GM21717 (cell line): Measurements from ENCODE around the gene OXCT1.
"Not testable (repeated sequence)": the region's sequence is repeated elsewhere in the genome, so short reads cannot be mapped to it uniquely, and the experiment has no call there.

ENCODE experiments used
- ATAC-seq: cut with Tn5 transposase; IDR thresholded peaks from one replicate; pipeline ENCODE4 v1.9.1; 2021; ENCODE audit warnings: mild to moderate bottlenecking, moderate library complexity; ENCODE audit not compliant: unreplicated experiment

Gene OXCT1

DNA sequence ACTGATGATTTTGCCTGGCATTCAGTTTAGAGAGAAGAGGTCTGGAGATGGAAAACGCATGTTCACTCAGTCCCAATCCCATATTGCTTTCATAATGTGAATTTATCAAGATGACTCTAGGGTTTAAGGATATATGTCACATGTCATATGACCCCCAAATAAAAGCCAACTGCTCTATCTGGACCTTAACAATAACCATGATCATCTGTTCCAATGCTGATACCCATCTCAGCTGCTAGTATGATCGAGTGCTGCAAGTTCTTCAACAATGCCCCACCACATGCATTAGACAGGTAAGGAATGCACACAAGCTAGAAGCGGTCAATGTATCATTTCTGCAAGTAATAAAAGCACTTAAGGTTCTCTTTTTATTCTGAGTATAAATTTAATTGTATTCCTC, 91.8 kb downstream of the OXCT1 start:
- ATAC-seq, result no peak

DNA sequence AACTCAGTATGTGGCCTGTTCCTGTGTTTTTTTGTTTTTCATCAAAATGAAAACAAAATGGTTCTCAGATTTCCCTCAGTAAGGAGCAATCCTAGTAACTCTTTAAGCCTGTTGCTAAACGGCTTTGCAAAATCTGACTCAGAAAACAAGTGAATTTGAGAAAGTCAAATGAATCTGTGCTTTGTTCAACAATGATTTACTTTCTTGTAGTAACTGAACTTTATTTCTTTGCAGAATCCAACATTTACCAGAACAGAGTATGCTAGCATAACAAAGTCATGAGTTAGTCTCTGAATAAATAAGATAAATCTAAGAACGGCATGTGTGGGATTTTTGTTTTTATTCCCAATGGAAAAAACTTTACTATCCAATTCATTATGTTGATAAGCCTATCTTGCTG, 93.8 kb downstream of the OXCT1 start:
- ATAC-seq, result no peak

- ATAC-seq, result no peak
These were observed 96.4 kb downstream of the OXCT1 start for GRCh38 chr5:41773799-41774198.

- ATAC-seq, result no peak
These were observed 97.3 kb downstream of the OXCT1 start for GRCh38 chr5:41772785-41773442.

- ATAC-seq, result no peak
These were observed 98.2 kb downstream of the OXCT1 start for GRCh38 chr5:41772056-41772455.

- ATAC-seq, result peak; percentile 92
These were observed 99.4 kb downstream of the OXCT1 start for GRCh38 chr5:41770799-41771198.

- no peak for ATAC-seq
These were observed 101.5 kb downstream of the OXCT1 start for GRCh38 chr5:41768692-41769091.

DNA sequence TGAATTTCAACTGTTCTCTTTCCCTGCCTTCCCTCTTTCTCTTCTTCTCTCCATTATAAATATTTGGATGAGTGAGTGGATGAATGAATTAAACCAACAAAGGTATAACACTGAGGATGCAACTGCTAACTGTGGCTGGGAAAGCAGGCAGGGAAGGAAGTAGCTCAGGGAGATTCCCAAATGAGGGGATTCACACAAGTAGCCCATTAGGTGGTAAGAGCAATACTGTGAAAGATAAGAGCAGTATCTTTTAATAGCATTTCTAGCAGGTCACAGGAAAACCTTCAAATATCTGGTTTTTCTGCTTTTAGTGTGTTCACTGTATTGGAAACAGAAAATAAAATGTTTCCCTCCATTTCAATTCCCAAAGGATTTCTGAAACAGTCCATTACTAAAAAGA, 105.6 kb downstream of the OXCT1 start:
- ATAC-seq, result no peak

GRCh38 chr5:41763574-41763973, 106.7 kb downstream of the OXCT1 start:
- no peak for ATAC-seq

DNA sequence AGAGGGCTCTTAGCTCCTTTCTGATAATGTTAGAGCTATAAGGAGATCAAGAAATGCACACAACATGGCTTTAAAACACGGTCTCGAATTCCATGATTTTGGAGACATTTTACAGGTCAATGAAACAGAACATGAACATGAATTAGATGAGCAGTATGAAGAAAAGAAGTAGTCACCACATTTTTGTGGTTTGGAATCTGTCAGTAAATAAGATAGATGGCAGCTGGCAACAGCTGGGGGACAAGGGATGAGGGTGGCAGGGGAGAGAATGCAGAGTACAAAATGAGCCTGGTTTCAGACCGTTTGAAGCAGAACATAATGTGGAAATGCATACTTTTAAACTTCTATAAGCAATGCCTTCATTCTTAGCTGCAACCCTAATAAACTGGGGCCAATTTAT, 107.1 kb downstream of the OXCT1 start:
- no peak for ATAC-seq

GRCh38 chr5:41762426-41762825, 107.8 kb downstream of the OXCT1 start:
- ATAC-seq, result no peak

DNA sequence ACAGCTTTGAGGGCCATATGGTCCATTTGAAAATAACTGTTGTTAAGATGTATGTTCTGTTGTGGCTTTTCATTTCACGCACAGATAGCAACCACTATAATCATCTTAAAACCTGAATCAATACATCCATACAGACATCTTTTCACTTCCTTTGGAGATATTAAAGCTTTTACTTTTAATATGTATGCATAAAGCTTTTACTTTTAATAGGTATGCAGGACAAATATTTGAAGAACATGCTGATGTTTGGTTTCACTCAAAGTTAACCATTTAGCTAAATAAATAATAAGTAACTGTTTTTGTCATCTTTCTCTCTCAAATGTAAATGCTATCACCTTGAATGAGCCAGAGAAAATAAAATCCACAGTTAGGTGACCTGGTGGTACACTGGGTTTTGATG, 108.6 kb downstream of the OXCT1 start:
- no peak for ATAC-seq

DNA sequence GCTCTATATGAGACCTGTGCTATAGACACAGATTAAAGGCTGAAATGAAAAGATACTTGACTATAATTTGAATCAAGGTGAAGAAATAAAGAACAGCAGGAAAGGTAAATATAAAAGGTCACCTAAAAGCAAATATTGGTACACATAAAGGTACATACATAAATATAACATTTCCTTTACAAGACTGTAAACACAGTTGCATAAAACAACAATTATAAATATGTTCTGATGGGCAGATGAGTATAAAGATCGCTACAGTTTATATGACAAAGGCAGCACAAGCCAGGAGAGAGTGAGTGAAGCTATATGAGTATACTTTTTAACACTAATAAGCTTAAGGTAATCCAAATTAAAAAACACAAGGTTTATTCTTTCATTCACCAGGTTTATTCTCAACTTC, 114.5 kb downstream of the OXCT1 start:
- no peak for ATAC-seq

DNA sequence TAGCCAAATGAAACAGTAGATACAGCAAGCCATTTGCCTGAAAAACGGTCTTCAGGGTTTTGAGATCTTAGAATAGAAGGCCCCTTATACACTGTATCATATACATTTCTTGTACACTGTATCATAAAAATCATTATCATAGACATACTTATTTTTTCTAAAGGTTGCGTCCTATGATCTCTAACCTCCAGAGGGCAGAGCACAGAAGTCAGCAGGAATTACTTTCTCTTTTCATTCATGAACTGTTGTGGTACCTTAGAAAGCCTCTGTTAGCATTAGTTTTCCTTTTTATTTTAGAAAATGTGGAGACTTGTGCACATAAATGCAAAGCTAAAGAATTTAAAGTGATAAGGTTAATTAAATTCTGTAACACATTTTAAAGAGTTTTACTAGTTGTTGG, 115.4 kb downstream of the OXCT1 start:
- ATAC-seq, result no peak

- ATAC-seq, result no peak
These were observed 118.4 kb downstream of the OXCT1 start for GRCh38 chr5:41751867-41752266.

DNA sequence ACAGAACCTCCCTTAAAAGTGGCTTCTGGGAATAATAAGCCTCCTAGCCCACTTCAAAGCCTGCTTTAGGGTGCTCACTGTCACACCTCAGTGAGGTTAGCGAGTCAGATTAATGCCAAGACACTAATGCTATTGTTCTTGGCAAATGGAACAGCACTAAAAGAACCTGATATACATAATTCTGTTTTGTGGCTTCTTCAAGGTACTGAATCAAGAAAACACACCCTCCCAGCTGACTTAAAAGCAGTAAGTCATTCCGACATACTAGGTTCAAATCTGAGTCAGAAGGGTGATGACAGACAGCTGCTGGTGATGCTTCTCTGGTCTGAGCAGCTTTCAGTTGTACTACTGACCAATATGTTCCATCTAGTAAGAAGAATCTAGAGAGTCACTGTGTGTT, 121.6 kb downstream of the OXCT1 start:
- ATAC-seq, result peak; percentile 98

DNA sequence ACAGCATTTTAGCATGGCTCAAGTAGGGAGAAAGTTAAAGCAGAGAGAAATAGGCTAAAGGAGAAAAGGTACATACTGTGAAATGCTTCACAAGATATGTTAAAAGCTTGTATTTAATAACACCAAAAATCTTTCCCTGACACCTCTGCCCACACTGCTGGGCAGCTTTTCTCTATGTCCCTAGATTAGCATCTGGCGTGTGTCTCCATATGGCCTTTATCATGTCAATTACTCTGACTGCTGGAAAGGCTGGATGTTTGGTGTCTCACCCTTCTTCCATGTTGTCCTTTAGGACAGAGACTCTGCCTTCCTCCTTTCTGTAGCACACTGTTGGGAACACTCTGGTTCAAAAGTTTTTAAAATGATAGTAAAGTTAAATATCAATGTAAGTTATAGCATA, 122.5 kb downstream of the OXCT1 start:
- ATAC-seq, result no peak

DNA sequence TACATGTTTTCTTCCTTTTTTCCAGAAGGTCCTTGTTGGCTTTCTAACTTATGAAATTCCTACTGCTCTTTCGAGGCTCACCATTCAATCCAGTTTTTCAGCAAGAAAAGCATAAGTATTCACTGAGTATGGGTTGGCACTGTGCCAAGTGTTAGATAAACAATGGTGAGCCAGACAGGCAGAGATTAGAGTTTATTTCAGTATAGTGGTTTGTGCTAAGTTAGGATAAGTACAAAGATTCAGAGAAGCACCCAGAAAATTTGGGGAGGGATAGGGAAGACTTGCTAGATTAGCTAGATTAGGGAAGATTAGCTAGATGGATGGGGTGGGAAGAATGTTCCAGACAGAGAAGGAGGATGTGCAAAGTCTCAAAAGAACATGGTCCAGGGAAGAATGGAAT, 122.9 kb downstream of the OXCT1 start:
- no peak for ATAC-seq

DNA sequence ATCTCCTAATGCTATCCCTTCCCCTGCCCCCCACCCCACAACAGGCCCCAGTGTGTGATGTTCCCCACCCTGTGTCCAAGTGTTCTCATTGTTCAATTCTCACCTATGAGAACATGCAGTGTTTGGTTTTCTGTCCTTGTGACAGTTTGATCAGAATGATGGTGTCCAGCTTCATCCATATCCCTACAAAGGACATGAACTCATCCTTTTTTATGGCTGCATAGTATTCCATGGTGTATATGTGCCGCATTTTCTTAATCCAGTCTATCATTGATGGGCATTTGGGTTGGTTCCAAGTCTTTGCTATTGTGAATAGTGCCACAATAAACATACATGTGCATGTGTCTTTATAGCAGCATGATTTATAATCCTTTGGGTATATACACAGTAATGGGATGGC, 127.6 kb downstream of the OXCT1 start:
- ATAC-seq, result not testable (repeated sequence)

- no peak for ATAC-seq
These were observed 131.4 kb downstream of the OXCT1 start for GRCh38 chr5:41738710-41739354.

GRCh38 chr5:41736641-41737040, 133.6 kb downstream of the OXCT1 start:
- no peak for ATAC-seq

- peak; percentile 78 for ATAC-seq
These were observed 135.0 kb downstream of the OXCT1 start for GRCh38 chr5:41735213-41735612.

GRCh38 chr5:41729381-41729780, 140.8 kb downstream of the OXCT1 start:
- ATAC-seq, result not testable (repeated sequence)
